Measurements from ENCODE around the gene GINS1. TPM values are rescaled to one million over a fixed set of nuclear protein-coding genes. Genes with fewer than 3 reads are reported as not detected.

Gene GINS1
- total and polyA plus RNA-seq, 2 of the 13 experiments (the other 11 are each of a cell fraction or from before 2014, with no cell fraction given): 14.6 to 59.9 TPM

GRCh38 chr20:25390538-25391528 lies 16.6 kb upstream of the GINS1 start, which contains the start of gene ABHD12 (continued):
- TF ChIP-seq DBP (CRISPR knock-in tag; IDR thresholded peaks at IDR 0.05; ENCODE audit: not compliant biosample characterization) (no peak), HNF4A (CRISPR knock-in tag; IDR thresholded peaks at IDR 0.05) (peak; percentile 60), ZBTB38 (CRISPR knock-in tag; IDR thresholded peaks at IDR 0.05) (peak; percentile 93), MZF1 (CRISPR knock-in tag; IDR thresholded peaks at IDR 0.05; ENCODE audit: borderline replicate concordance) (no peak), RBAK (CRISPR knock-in tag; IDR thresholded peaks at IDR 0.05) (no peak), ELF1 (CRISPR knock-in tag; IDR thresholded peaks at IDR 0.05) (peak; percentile 64), TBL1XR1 (IDR thresholded peaks at IDR 0.05; ENCODE audit: borderline replicate concordance, low read length, partially characterized antibody) (no peak), ZNF562 (CRISPR knock-in tag; IDR thresholded peaks at IDR 0.05; ENCODE audit: borderline replicate concordance) (no peak), KLF16 (CRISPR knock-in tag; IDR thresholded peaks at IDR 0.05) (peak in 1 of 2 experiments; percentile 94; a peak in 2 of 4 replicates), ZNF749 (CRISPR knock-in tag; IDR thresholded peaks at IDR 0.05; ENCODE audit: borderline replicate concordance) (peak; percentile 67; the same call in 1 of the 2 replicates), MAF1 (CRISPR knock-in tag; IDR thresholded peaks at IDR 0.05; ENCODE audit: borderline replicate concordance) (peak; percentile 82; the same call in 1 of the 2 replicates), ZNF775 (CRISPR knock-in tag; IDR thresholded peaks at IDR 0.05; ENCODE audit: borderline replicate concordance) (no peak), ZNF326 (CRISPR knock-in tag; IDR thresholded peaks at IDR 0.05; ENCODE audit: borderline replicate concordance) (no peak), ZNF335 (CRISPR knock-in tag; IDR thresholded peaks at IDR 0.05) (peak; percentile 52; the same call in 1 of the 2 replicates), ZNF543 (CRISPR knock-in tag; IDR thresholded peaks at IDR 0.05) (peak; percentile 93; the same call in 1 of the 2 replicates), RAD21 (CRISPR knock-in tag; IDR thresholded peaks at IDR 0.05) (peak; percentile 62), HIVEP1 (CRISPR knock-in tag; IDR thresholded peaks at IDR 0.05) (peak; percentile 41; the same call in 1 of the 2 replicates), MTA1 (CRISPR knock-in tag; IDR thresholded peaks at IDR 0.05; ENCODE audit: borderline replicate concordance) (peak; percentile 91), POLR2A (IDR thresholded peaks at IDR 0.05; ENCODE audit: insufficient read depth in 1 of 2, low read depth in 2 of 2, low read length in 2 of 2) (peak; percentile 93 to 96), ZFYVE20 (CRISPR knock-in tag; IDR thresholded peaks at IDR 0.05; ENCODE audit: borderline replicate concordance, low read depth) (peak; percentile 89; the same call in 1 of the 2 replicates), ZFAT (CRISPR knock-in tag; conservative IDR thresholded peaks at IDR 0.05) (0 out of 2 replicates have a peak, but pooled peaks have one; percentile 28), ZNF441 (CRISPR knock-in tag; IDR thresholded peaks at IDR 0.05; ENCODE audit: borderline replicate concordance) (peak; percentile 68; the same call in 1 of the 2 replicates), FOXP1 (IDR thresholded peaks at IDR 0.05) (no peak), FOXP1 (CRISPR knock-in tag; IDR thresholded peaks at IDR 0.05) (no peak), ZMYM4 (CRISPR knock-in tag; IDR thresholded peaks at IDR 0.05) (peak; percentile 82; the same call in 1 of the 2 replicates)
- TF ChIP-seq, protein P1, sequence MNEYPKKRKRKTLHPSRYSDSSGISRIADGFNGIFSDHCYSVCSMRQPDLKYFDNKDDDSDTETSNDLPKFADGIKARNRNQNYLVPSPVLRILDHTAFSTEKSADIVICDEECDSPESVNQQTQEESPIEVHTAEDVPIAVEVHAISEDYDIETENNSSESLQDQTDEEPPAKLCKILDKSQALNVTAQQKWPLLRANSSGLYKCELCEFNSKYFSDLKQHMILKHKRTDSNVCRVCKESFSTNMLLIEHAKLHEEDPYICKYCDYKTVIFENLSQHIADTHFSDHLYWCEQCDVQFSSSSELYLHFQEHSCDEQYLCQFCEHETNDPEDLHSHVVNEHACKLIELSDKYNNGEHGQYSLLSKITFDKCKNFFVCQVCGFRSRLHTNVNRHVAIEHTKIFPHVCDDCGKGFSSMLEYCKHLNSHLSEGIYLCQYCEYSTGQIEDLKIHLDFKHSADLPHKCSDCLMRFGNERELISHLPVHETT (CRISPR knock-in tag; conservative IDR thresholded peaks at IDR 0.05): peak; percentile 82; the same call in 1 of the 2 replicates
- TF ChIP-seq, protein P2, sequence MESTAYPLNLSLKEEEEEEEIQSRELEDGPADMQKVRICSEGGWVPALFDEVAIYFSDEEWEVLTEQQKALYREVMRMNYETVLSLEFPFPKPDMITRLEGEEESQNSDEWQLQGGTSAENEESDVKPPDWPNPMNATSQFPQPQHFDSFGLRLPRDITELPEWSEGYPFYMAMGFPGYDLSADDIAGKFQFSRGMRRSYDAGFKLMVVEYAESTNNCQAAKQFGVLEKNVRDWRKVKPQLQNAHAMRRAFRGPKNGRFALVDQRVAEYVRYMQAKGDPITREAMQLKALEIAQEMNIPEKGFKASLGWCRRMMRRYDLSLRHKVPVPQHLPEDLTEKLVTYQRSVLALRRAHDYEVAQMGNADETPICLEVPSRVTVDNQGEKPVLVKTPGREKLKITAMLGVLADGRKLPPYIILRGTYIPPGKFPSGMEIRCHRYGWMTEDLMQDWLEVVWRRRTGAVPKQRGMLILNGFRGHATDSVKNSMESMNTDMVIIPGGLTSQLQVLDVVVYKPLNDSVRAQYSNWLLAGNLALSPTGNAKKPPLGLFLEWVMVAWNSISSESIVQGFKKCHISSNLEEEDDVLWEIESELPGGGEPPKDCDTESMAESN (CRISPR knock-in tag; conservative IDR thresholded peaks at IDR 0.05): peak; percentile 84

Measured in HepG2 (cell line).